ENCODE data around the gene PTPRA.
"Not testable (repeated sequence)": the region's sequence is repeated elsewhere in the genome, so short reads cannot be mapped to it uniquely, and the experiment has no call there.

PTPRA gene

GRCh38 chr20:3043322-3043721, 170.0 kb downstream of the PTPRA start, which contains the start of gene GNRH2:
TSS of gene GNRH2 (plus strand) at chr20:3043622. CDS start at chr20:3044415, 793 bp downstream.
- no peak for DNase-seq (ENCODE audit: low read depth)

- DNase-seq (ENCODE audit: low read depth): no peak
These were observed 171.2 kb downstream of the PTPRA start for GRCh38 chr20:3044336-3044965.

GRCh38 chr20:3045042-3045815, 171.9 kb downstream of the PTPRA start:
- DNase-seq (ENCODE audit: low read depth): no peak

- peak; percentile 54 for DNase-seq (ENCODE audit: low read depth)
These were observed 172.8 kb downstream of the PTPRA start, which contains the start of gene MRPS26 for GRCh38 chr20:3045816-3046676. TSS of gene MRPS26 (plus strand) at chr20:3046052. CDS start at chr20:3046069, 17 bp downstream.

- no peak for DNase-seq (ENCODE audit: low read depth)
These were observed 173.6 kb downstream of the PTPRA start for GRCh38 chr20:3046677-3047462.

- DNase-seq (ENCODE audit: low read depth): no peak
These were observed 174.5 kb downstream of the PTPRA start for GRCh38 chr20:3047486-3048419.

- no peak for DNase-seq (ENCODE audit: low read depth)
These were observed 178.2 kb downstream of the PTPRA start for GRCh38 chr20:3051385-3052019.

- DNase-seq (ENCODE audit: low read depth): no peak
These were observed 186.2 kb downstream of the PTPRA start for GRCh38 chr20:3059489-3059888.

GRCh38 chr20:3064119-3064518, 190.8 kb downstream of the PTPRA start:
- not testable (repeated sequence) for DNase-seq (ENCODE audit: low read depth)

- no peak for DNase-seq (ENCODE audit: low read depth)
These were observed 194.1 kb downstream of the PTPRA start for GRCh38 chr20:3067139-3068014.

- DNase-seq (ENCODE audit: low read depth): no peak
These were observed 194.8 kb downstream of the PTPRA start for GRCh38 chr20:3068075-3068474.

- DNase-seq (ENCODE audit: low read depth): no peak
These were observed 196.0 kb downstream of the PTPRA start for GRCh38 chr20:3068986-3069900.

- no peak for DNase-seq (ENCODE audit: low read depth)
These were observed 197.4 kb downstream of the PTPRA start for GRCh38 chr20:3070725-3071124.

GRCh38 chr20:3071266-3071609, 198.0 kb downstream of the PTPRA start:
- no peak for DNase-seq (ENCODE audit: low read depth)

GRCh38 chr20:3071610-3072529, 198.6 kb downstream of the PTPRA start, which contains the start of gene OXT:
TSS of gene OXT (plus strand) at chr20:3071620. CDS start at chr20:3071656, 36 bp downstream.
- no peak for DNase-seq (ENCODE audit: low read depth)

- no peak for DNase-seq (ENCODE audit: low read depth)
These were observed 199.4 kb downstream of the PTPRA start for GRCh38 chr20:3072530-3073250.

Data from fibroblast of the conjunctiva (primary cell).